Hindlimb muscle (tissue), 1 donor: ENCODE measurements around the gene DNER. TPM values are rescaled to one million over a fixed set of nuclear protein-coding genes. Genes with fewer than 3 reads are reported as not detected.
"Not testable (repeated sequence)": the region's sequence is repeated elsewhere in the genome, so short reads cannot be mapped to it uniquely, and the experiment has no call there.

ENCODE experiments used
- DNase-seq: peaks from one replicate; pipeline ENCODE4 v3.0.0-alpha.2; 2013
- polyA plus RNA-seq: library from polyadenylated mRNA; unstranded; fragments of 120-200 nt; gene quantifications from one replicate; pipeline ENCODE4 v1.2.1, GENCODE V29; 2013; ENCODE audit not compliant: insufficient read length

The DNER gene, protein sequence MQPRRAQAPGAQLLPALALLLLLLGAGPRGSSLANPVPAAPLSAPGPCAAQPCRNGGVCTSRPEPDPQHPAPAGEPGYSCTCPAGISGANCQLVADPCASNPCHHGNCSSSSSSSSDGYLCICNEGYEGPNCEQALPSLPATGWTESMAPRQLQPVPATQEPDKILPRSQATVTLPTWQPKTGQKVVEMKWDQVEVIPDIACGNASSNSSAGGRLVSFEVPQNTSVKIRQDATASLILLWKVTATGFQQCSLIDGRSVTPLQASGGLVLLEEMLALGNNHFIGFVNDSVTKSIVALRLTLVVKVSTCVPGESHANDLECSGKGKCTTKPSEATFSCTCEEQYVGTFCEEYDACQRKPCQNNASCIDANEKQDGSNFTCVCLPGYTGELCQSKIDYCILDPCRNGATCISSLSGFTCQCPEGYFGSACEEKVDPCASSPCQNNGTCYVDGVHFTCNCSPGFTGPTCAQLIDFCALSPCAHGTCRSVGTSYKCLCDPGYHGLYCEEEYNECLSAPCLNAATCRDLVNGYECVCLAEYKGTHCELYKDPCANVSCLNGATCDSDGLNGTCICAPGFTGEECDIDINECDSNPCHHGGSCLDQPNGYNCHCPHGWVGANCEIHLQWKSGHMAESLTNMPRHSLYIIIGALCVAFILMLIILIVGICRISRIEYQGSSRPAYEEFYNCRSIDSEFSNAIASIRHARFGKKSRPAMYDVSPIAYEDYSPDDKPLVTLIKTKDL
- 1.1 TPM for polyA plus RNA-seq

DNA sequence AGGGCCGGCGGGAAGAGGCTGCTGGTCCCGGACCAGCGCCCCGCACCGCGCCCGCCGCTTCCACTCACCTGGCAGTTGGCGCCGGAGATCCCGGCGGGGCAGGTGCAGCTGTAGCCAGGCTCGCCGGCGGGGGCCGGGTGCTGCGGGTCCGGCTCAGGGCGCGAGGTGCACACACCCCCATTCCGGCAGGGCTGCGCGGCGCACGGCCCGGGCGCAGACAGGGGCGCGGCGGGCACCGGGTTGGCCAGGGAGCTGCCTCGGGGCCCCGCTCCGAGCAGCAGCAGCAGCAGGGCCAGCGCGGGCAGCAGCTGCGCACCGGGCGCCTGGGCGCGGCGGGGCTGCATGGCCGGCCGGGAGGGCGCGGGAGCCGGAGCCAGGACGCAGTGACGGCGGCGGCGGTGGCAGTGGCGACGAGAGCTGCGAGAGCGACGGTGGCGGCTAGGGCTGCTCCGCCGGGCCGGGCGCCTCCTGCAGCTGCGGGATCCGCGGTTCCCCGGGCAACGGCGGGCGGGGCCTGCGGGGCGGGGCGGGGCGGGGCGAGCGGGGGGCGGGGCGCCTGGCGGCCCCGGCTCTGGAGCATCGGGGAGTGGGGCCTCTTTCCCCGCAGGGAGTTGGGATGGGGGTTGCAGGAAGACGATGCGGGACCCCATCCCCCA, at the start of gene DNER:
Gene DNER (minus strand): TSS at position 476 of the 656 bp plus-strand sequence. CDS start 132 bp downstream, at position 344.
- peak; percentile 0 for DNase-seq

DNA sequence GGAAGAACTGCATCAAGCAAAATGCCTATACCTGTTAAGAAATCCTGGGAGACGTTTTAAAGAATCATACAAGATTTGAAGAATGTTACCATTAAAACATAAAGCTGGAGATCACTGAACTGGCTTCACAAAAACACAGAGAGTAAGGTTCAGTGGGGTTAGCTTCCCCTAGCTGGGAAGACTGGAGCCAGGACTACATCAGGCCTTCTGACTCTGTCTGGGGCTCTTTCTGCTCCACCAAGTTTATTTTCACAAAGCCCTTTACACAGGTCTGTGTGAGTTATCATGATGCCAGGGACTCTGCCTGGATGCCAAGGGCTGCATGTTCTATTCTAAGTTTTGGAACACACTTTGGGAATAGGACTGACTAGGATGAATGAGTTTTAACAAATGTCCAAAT, 47.3 kb upstream of the DNER start:
- no peak for DNase-seq

DNA sequence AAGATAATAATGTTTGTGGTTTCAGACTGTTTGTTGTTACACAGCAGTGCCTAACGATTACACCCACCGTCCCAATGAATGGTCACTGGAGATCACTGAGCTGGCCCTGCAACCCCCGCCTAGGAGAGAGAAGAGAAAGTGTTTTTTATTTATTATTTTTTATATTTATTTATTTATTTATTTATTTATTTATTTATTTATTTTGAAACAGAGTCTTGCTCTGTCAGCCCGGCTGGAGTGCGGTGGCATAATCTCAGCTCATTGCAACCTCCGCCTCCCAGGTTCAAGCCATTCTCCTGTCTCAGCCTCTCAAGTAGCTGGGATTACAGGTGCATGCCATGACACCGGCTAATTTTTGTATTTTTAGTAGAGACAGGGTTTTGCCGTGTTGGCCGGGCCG, 43.1 kb upstream of the DNER start:
- not testable (repeated sequence) for DNase-seq

DNA sequence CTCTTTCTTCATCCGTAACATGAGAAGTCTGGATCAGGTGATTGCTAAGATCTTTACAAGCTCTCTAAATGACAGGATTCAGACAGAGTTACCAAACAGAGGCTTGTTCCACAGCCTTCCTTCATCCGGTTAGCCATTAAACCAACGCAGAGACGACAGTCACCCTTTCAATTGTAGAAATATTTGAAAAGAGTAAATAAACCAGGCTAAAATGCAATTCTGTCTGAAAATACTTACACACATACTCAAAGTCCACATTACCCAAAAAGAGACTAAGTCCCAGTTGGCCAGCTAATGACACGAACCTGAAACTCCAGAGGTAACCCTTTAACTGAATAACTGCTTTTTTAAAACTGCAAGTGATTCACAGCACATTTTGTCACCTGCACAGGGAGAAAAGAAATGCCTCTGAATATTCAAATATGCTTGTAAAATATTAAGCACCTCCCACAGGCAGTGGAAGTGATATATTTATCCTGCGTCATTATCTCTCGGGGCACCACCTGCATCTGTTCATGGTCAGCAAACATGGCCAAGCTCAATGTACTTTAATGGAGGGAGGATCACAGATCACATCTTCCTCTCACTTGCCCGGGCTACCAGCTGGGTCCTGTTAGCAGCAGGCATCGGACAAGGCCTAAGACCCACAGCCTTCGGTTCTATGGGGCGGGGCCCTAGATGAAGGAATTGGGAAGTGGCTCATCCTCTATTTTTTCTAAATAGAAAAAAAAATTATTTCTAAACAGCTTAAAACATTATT, 38.8 kb upstream of the DNER start:
- no peak for DNase-seq

DNA sequence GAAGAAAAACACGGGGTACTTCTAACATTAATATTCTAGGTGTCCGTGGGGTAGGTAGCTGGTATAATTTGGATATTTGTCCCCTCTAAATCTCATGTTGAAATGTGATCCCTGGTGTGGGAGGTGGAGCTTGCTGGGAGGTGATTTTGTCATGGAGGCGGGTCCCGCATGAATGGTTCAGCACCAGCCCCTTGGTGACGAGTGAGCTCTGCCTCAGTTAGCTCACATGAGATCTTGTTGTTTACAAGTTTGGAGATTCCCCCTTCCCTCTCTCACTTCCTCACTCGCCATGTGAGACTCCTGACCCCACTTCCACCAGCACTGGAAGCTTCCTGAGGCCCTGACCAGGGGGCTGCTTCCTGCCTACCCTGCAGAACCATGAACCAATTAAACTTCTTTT, 35.4 kb upstream of the DNER start:
- DNase-seq = no peak

DNA sequence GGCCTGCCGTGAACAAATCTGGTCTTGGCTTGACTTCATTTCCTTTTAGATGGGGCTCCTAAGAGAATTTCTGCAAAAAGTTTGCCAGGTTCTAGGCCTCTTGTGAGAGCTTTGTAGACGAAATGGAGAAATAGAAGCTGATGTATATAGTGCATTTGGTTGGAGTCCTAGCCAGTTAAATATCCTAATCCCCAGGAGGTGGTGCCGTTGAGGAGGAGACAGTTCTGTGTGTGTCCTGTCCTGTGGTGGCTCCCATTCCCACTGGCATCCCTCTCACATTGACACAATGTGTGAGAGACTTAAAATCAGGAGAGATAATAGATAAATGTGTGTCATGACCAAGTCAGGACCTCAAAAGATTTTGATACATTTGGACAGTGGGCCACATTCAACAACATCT, 34.6 kb upstream of the DNER start:
- DNase-seq = no peak

DNA sequence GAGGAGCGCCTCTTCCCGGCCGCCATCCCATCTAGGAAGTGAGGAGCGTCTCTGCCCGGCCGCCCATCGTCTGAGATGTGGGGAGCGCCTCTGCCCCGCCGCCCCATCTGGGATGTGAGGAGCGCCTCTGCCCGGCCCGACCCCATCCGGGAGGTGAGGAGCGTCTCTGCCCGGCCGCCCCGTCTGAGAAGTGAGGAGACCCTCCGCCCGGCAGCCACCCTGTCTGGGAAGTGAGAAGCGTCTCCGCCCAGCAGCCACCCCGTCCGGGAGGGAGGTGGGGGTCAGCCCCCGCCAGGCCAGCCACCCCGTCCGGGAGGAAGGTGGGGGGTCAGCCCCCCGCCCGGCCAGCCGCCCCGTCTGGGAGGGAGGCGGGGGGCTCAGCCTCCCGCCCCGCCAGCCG, 28.3 kb upstream of the DNER start:
- DNase-seq = not testable (repeated sequence)

DNA sequence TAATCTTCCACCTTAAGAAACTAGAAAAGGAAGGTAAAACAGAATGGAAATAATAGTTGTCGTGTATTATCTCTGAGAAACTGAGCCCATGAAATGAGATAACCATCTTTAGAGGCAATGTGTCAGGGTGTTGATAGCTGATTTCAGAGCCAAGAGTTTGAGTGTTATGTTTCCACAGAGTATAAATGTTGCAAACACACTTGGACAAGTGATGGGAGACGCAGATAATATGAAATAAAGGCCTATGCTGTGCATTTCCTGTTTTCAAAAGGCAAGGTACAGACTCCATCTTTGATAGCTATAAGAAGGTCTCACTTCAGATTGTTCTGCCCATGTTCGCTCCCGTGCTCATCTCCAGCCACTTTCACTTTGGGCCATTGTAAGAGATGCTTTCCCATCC, 25.9 kb upstream of the DNER start:
- no peak for DNase-seq

DNA sequence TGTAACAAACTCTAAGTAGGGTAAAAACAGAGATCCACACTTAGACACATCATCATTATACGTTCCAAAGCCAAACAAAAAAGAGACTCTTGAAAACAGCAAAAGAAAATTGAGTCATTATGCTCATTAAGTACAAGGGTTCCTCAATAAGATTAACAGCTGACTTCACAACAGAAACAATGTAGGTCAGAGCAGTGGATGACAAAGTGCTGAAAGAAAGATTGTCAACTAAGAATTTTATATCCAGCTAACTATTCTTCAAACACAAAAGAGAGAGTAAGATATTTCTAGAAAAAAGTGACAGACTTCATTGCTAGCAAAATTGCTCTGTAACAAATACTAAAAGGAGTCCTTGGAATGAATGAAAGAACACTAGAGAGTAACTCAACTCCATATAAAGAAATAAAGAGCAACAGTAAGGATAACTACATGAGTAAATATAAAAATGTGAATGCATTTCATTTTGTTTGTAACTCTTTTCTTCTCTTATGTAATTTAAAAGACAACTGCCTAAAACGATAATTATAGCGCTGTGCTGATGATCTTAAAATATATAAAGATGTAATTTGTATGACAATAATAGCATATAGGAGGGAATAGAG, 23.8 kb upstream of the DNER start:
- no peak for DNase-seq

DNA sequence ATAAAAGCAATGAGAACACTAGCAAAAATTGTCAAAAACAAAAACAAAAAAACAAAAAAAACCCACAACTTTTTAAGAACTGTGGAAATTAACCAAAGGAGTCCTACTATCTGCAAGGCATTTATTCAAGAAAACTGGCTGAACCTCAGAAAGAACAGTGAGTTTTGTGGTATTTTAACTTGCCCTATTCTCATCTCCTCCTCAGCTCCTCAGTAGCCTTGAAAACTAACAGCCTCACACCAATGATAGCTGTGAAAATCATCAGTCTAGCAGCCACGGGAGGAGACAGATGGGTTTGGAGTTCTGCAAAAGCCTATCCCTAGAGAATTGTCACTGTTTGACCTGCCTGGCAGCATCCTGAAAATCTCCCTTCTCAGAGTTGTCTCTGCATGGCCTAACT, 20.1 kb upstream of the DNER start:
- DNase-seq = no peak

DNA sequence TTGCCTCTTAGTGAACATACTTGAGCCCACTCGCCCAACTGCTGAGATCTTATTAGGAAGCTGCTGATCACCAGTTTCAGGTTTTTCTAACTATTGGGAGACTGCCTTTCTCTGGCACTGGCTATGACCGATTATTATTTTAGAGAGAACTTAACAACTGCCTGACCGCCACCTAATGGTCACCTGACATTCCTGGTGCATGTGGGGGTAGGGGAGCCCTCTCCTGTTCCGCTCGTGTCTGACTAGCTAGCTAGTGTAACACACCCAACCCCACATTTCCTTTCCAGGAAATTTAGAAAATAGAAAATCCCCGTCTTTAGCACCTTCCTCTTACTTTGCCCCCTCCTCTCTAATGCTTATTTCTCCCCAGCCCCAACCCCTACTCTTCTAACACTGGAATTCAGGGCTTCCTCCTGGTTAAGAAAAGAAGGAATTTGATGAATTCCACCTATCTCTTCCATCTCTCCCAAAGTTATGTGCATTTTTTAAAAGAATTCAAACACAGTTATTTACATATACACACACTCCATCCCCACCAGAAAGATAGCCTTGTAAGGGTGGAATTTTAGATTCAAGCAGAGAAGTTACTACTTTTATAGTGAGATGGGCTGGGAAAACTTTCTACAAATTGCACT, 19.4 kb upstream of the DNER start:
- no peak for DNase-seq

DNA sequence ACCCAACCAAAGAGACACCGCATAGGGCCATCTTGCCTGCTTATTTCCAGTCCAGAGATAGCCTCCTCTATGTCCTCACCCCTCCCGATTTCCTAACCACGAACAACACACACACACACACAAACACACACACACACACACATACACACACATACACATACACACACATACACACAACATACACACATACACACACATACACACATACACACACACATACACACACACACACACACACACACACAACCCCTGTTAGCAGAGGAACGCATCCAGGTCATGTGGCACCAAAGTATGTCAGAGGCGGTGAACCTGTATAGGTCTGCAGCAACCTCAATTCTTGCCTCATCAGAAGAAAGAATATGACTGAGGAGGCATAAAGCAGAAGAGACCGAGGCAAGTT, 18.5 kb upstream of the DNER start:
- DNase-seq = no peak

DNA sequence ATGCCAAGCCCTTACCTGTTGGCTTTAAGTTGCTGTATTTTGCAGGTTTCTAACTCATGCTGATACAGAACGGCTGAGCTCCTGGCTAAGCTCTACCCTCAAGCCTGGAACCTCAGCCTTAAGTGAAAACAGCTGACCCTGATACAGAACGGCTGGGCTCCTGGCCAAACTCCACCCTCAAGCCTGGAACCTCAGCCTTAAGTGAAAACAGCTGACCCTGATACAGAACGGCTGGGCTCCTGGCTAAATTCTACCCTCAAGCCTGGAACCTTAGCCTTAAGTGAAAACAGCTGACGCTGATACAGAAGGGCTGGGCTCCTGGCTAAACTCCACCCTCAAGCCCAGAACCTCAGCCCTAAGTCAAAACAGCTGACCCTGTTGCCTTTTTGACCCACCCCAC, 17.6 kb upstream of the DNER start:
- DNase-seq = no peak

DNA sequence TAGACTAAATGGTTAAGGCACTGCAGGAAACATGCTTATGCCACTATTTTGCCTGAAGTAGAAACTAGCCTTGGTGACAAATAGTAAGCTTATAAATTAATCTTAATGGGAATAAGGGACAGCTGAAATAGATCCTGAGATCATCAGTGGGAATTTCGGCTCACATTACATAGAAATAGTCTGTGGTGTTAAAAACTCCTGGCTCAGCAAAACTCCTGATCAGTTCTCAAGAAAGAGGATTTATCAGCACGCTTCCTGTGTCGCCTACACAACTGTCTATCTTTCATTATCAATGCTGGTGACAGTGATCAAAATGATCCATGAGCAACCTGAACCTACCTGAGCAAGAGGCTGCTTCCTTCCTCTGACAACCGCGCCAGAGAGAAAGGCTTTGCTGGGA, 17.0 kb upstream of the DNER start:
- no peak for DNase-seq

DNA sequence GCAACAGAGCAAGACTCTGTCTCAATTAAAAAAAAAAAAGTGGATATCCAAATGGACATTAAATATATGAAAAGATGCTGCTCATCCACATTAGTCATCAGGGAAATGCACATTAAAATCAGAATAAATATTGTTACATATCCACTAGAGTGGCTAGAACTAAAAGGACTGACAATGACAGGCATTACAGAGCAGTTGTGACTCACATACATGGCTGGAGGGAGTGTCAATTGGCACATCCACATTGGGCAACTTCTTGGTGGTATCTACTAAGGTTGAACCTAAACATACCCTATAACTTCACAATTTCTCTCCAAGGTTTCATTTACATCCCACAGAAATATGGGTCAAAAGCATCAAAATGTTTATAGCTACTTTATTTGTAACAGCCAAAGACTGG, 14.0 kb upstream of the DNER start:
- DNase-seq = no peak

DNA sequence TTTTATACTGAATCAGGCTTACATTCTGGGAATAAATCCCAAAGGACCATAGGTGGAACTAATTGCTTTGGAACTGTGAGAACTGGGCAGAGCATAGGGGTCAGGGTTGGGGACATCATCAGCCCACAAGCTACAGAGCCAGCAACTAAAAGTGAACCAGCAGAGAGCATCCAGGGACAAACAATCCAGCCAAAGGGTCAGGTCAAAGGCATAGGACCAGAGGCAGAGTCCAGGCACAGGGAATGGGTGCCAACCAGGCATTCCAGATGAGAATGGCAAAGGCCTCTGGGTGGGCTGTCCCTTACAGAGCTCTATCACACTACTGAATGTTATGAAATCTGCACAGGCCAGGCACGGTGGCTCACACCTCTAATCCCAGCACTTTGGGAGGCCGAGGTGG, 12.3 kb upstream of the DNER start:
- no peak for DNase-seq

DNA sequence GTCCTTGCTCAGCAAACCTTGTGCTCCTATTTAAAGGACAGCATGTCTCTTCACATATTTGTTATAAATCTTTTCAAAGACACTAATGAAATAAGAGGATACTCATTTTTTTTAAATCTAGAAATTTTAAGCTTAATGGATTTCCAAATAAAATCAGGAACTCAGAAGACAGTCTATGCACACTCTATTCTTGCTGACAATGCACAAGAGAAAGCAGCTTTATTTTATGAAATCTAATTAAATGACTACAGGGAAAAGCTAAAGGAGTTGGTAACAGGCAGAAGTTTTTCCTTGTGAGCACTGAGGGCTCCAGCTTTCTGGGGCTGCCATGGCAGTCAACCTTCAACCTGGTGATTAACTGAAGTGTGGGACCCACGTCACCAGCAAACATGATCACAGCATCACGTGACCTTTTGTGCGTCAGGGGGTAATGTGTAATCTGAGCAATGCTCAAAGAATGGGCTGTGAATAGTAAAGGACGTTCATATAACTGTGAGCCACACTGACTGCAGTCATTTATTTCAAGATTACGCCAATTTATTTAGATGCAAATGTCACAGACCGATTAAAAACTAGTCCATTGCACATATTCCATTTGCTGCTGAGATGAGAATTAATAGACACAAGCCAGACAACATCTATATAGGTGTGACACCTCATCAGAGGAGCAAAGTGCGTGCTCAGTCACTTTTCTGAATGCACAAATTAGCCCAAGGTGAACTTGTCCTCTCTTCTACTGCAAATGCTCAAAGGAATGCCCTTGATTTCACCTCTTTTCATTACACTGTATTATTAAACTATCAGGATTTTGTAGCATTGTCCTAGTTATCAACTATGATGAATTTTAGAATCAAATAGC, 11.6 kb upstream of the DNER start:
- DNase-seq = no peak

DNA sequence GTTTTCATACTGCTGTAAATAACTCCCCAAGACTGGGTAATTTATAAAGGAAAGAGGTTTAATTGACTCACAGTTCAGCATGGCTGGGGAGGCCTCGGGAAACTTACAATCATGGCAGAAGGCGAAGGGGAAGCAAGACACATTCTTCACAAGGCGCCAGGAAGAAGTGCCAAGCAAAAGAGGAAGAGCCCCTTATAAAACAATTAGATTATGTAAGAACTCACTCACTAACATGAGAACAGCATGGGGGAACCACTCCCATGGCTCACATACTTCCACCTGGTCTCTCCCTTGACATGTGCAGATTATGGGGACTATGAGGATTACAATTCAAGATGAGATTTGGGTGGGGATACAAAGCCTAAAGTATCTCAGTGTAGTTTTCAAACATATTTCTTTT, 8.8 kb upstream of the DNER start:
- DNase-seq = not testable (repeated sequence)

DNA sequence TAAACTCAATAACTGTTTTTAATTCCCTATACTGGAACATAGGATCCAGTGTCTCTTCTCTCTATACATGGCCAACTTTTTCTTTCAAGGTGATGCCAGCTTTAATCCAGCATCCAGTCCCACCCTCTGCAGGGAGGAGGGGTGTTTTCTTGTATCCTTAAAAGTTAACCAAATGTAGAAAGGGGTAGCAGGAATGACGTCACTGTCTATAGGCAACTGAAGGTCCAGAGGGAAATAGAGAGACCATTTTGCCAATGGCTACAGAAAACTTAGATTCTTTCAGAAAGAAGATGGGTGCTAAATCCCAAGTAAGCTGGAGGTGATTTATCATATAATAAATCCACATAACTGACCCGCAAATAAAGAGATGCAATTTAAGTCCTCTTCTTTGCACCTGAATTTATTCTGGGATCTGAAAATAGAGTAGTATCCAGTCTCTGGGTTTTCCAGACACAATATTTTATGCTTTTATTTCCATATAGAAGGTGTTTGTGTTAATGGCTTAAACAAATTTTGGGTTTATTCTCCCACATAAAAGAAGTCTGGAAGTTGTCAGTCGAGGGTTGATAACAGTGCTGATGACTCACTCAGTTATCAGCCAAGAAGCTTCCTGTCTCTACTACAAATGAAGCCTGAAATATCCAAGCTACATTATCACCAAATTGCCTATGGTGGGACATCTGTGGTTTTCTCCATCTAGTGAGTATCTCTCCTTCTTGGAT, 5.7 kb upstream of the DNER start:
- no peak for DNase-seq

DNA sequence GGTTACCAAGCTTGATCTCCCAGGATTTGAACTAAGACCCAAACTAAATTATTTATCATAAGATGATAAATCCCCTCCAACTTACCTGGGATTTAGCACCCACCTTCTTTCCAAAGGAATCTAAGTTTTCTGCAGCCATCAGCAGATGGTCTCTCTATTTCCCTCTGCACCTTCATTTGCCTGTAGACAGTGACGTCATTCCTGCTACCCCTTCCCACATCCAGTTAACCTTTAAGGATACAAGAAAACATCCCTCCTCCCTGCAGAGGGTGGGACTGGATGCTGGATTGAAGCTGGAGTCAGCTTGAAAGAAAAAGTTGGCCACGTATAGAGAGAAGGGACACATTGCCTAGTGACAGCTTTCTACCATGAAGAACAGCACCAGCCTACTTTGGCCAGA, 3.7 kb upstream of the DNER start:
- no peak for DNase-seq
